Ovary (tissue), 3 donors: ENCODE results near the gene NUBPL.

ENCODE experiments used
- EP300 ChIP-seq: sonication (generic); formaldehyde crosslinking; IDR thresholded peaks from one replicate; pipeline ENCODE4 v1.6.1; 2017; ENCODE audit warnings: antibody characterized with exemption
- TF ChIP-seq, protein P1 (sequence below), 3 donors: fragments of 450-650 bp in 2 of 3; fragments of 200-600 bp in 1 of 3; IDR thresholded peaks; one replicate each; pipeline versions ENCODE4 v1.5.1 to v1.8.0; 2016 to 2022; ENCODE audit warnings: antibody characterized with exemption in 3 of 3, mild to moderate bottlenecking in 1 of 3
- donor health status: DM: no; HTN: no; CAD: no.

DNA sequence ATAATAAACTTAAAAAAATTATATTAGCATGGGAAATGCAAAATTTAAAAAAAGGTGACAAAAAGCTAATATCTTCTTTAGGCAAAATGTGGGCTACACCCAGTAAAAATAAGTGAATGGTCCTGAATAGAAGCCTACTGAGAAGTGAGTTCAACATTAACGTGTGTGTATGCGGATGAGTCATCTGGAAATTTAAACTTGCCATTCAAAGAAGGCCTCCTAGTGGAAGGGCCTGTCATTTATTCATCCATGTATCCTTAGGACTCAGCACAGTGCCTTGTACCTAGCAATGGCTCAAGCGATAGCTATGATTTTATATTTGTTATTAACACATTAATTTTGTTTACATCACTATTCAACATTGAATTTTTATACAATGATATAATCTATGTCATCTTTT, 226.2 kb downstream of the NUBPL start:
- TF ChIP-seq, protein P1, sequence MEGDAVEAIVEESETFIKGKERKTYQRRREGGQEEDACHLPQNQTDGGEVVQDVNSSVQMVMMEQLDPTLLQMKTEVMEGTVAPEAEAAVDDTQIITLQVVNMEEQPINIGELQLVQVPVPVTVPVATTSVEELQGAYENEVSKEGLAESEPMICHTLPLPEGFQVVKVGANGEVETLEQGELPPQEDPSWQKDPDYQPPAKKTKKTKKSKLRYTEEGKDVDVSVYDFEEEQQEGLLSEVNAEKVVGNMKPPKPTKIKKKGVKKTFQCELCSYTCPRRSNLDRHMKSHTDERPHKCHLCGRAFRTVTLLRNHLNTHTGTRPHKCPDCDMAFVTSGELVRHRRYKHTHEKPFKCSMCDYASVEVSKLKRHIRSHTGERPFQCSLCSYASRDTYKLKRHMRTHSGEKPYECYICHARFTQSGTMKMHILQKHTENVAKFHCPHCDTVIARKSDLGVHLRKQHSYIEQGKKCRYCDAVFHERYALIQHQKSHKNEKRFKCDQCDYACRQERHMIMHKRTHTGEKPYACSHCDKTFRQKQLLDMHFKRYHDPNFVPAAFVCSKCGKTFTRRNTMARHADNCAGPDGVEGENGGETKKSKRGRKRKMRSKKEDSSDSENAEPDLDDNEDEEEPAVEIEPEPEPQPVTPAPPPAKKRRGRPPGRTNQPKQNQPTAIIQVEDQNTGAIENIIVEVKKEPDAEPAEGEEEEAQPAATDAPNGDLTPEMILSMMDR (IDR thresholded peaks at IDR 0.05) = no peak
- no peak for TF ChIP-seq EP300
